Measurements from ENCODE around the gene CALML5. TPM values are rescaled to one million over a fixed set of nuclear protein-coding genes. Genes with fewer than 3 reads are reported as not detected.

CALML5 gene
- total RNA-seq, 1 experiment from 2014 or later = not detected

GRCh38 chr10:5510281-5511072, 11.1 kb upstream of the CALML5 start:
- no peaks in the 10 kb centered on the region for H4K20me1 ChIP-seq (ENCODE audit: insufficient read depth)
- H3K9ac ChIP-seq (ENCODE audit: low read length) = no peak overlapping the region
- no peaks in the 10 kb centered on the region for H3K9me3 ChIP-seq (ENCODE audit: control insufficient read depth in 1 of 2, insufficient read depth in 1 of 2, low read depth in 1 of 2, low read length in 2 of 2)
- H3K4me2 ChIP-seq (ENCODE audit: low read length) = no peak overlapping the region
- ATAC-seq (no peak), DNase-seq (ENCODE audit: low read depth, low spot score) (no peak)
- no TSS peak for BruUV-seq (replicated peaks)
- H3K4me1 ChIP-seq (ENCODE audit: control insufficient read depth in 1 of 2, insufficient read depth in 2 of 2, low read length in 2 of 2) = no peaks in the 10 kb centered on the region
- CTCF ChIA-PET = no interaction called here
- no peaks in the 10 kb centered on the region for H3K36me3 ChIP-seq (ENCODE audit: control insufficient read depth in 1 of 2, insufficient read depth in 2 of 2, low read length in 2 of 2)
- POLR2A ChIA-PET = no interaction called here
- no peak overlapping the region for H3K4me3 ChIP-seq (replicated peaks in 1 of 2; ENCODE audit: low read depth in 1 of 2, low read length in 2 of 2)
- no peak overlapping the region for H3K27ac ChIP-seq (ENCODE audit: low read depth, low read length)
- no peak overlapping the region for H2AFZ ChIP-seq (ENCODE audit: low read depth, low read length, poor library complexity, severe bottlenecking)
- H3K79me2 ChIP-seq (ENCODE audit: insufficient read depth, low read length) = no peaks in the 10 kb centered on the region
- intact Hi-C loops (cut with micrococcal nuclease) = no loop called here
- RAD21 ChIA-PET (ENCODE audit: low non-redundant PET in 1 of 2, low total read pairs in 2 of 2, uncharacterized antibody in 2 of 2, unreplicated experiment in 2 of 2) = no interaction called here
- TF ChIP-seq SP1 (IDR thresholded peaks at IDR 0.05; ENCODE audit: low read depth) (no peak), ATF3 (IDR thresholded peaks at IDR 0.05) (no peak), EZH2phosphoT487 (IDR thresholded peaks at IDR 0.05; ENCODE audit: borderline replicate concordance) (no peak), RAD21 (IDR thresholded peaks at IDR 0.05; ENCODE audit: low read depth) (no peak), POLR2AphosphoS5 (IDR thresholded peaks at IDR 0.05; ENCODE audit: low read depth, low read length) (no peak), YY1 (IDR thresholded peaks at IDR 0.05; ENCODE audit: extremely low read depth, insufficient replicate concordance, low read depth, low read length) (no peak), REST (IDR thresholded peaks at IDR 0.05; ENCODE audit: low read depth) (no peak), ZFX (IDR thresholded peaks at IDR 0.05) (no peak), SIN3A (IDR thresholded peaks at IDR 0.05; ENCODE audit: low read depth) (no peak), EGR1 (IDR thresholded peaks at IDR 0.05; ENCODE audit: low read depth) (no peak), MAX (IDR thresholded peaks at IDR 0.05) (no peak), JUND (IDR thresholded peaks at IDR 0.05) (no peak), EZH2 (IDR thresholded peaks at IDR 0.05) (no peak), FOSL1 (IDR thresholded peaks at IDR 0.05; ENCODE audit: low read depth) (no peak), CBX3 (IDR thresholded peaks at IDR 0.05; ENCODE audit: low read depth) (no peak), SRF (IDR thresholded peaks at IDR 0.05; ENCODE audit: low read depth) (no peak)
- TF ChIP-seq, protein P1, sequence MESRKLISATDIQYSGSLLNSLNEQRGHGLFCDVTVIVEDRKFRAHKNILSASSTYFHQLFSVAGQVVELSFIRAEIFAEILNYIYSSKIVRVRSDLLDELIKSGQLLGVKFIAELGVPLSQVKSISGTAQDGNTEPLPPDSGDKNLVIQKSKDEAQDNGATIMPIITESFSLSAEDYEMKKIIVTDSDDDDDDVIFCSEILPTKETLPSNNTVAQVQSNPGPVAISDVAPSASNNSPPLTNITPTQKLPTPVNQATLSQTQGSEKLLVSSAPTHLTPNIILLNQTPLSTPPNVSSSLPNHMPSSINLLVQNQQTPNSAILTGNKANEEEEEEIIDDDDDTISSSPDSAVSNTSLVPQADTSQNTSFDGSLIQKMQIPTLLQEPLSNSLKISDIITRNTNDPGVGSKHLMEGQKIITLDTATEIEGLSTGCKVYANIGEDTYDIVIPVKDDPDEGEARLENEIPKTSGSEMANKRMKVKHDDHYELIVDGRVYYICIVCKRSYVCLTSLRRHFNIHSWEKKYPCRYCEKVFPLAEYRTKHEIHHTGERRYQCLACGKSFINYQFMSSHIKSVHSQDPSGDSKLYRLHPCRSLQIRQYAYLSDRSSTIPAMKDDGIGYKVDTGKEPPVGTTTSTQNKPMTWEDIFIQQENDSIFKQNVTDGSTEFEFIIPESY (IDR thresholded peaks at IDR 0.05; ENCODE audit: extremely low read depth, insufficient replicate concordance, low read length) = no peak
- TF ChIP-seq, protein P2, sequence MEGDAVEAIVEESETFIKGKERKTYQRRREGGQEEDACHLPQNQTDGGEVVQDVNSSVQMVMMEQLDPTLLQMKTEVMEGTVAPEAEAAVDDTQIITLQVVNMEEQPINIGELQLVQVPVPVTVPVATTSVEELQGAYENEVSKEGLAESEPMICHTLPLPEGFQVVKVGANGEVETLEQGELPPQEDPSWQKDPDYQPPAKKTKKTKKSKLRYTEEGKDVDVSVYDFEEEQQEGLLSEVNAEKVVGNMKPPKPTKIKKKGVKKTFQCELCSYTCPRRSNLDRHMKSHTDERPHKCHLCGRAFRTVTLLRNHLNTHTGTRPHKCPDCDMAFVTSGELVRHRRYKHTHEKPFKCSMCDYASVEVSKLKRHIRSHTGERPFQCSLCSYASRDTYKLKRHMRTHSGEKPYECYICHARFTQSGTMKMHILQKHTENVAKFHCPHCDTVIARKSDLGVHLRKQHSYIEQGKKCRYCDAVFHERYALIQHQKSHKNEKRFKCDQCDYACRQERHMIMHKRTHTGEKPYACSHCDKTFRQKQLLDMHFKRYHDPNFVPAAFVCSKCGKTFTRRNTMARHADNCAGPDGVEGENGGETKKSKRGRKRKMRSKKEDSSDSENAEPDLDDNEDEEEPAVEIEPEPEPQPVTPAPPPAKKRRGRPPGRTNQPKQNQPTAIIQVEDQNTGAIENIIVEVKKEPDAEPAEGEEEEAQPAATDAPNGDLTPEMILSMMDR (IDR thresholded peaks at IDR 0.05 in 2 of 3, conservative IDR thresholded peaks at IDR 0.05 in 1 of 3; ENCODE audit: borderline replicate concordance in 1 of 3, insufficient read depth in 1 of 3, low read depth in 2 of 3, low read length in 2 of 3) = no peak
- peaks cover 2% of the 10 kb centered on the region; the same call in 1 of the 2 replicates for H3K27me3 ChIP-seq (ENCODE audit: insufficient read depth, low read length)
- no peaks in the 10 kb centered on the region for H3K9me2 ChIP-seq (ENCODE audit: insufficient read depth)

All from HCT116 (cell line).